OCI-M1 (cell line): ENCODE data around the gene TTLL12.
"Not testable (repeated sequence)": the region's sequence is repeated elsewhere in the genome, so short reads cannot be mapped to it uniquely, and the experiment has no call there.

Source experiments
- DNase-seq: peaks from one replicate; lab custom pipeline; 2025; lab: John Stamatoyannopoulos, UW

The TTLL12 gene

GRCh38 chr22:43154887-43155536 lies 31.9 kb downstream of the TTLL12 start:
- DNase-seq = no peak

- no peak for DNase-seq
These were observed 33.0 kb downstream of the TTLL12 start for GRCh38 chr22:43153899-43154298.

- peak; percentile 36 for DNase-seq
These were observed 34.4 kb downstream of the TTLL12 start for GRCh38 chr22:43152357-43153071.

DNA sequence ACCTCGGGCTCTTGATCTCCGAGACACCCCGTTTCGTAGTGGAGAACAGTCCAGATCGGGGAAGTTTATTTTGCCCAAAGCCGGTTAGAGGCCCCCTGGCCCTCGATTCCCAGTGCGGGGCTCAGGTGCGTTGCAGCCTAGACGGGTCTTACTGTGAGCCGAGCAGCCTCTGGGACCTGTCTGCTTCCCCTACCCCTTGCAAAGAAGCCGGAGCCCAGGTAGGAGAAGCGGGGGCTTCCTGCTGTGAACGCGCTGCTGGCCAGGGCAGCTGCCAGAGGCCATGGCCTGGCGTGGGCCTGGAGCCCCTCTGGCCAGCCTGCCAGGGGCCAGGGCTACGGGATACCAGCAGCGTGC lies 35.0 kb downstream of the TTLL12 start:
- no peak for DNase-seq

DNA sequence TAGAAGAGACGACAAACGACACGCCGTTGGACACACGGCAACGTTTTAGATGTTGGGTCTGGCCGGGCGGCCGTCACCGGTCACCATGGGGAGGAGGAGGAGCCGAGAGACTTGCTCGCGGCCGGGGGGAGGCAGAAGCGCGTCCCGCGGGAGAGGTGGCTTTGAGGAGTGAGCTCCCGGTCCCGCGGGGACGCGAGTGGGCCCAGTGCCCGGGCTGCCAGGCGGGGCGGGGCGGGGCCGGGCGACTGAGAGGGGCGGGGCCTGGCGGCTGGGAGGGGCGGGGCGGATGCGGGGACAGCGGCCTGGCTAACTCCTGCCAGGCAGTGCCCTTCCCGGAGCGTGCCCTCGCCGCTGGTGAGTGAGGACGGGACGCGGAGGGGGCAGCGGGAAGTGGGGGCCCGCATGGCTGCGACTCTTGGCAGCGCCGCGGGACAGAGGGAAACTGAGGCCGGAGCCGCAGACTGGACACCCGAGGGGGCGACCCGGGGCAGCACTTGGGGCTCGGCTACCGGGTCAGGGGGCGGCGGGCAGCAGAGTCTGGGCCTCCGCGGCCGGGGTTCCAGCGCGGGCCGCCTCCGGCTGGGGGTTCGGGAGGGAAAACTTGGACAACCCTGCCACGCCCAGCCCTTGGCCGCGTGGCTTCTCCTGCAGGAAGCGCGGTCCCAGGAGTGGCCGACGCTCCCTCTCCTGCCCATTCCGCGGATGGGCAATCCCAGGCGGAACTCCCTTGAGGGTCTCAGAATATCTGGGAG lies 35.5 kb downstream of the TTLL12 start, which contains the start of gene TSPO:
Gene TSPO (plus strand): TSS at position 309 of the 752 bp plus-strand sequence. CDS start 7,680 bp downstream, outside the sequence.
- DNase-seq = peak; percentile 43

- no peak for DNase-seq
These were observed 36.2 kb downstream of the TTLL12 start for GRCh38 chr22:43150731-43151206.

- DNase-seq = no peak
These were observed 38.4 kb downstream of the TTLL12 start for GRCh38 chr22:43148581-43148980.

GRCh38 chr22:43147821-43148220 lies 39.1 kb downstream of the TTLL12 start:
- DNase-seq = peak; percentile 12

DNA sequence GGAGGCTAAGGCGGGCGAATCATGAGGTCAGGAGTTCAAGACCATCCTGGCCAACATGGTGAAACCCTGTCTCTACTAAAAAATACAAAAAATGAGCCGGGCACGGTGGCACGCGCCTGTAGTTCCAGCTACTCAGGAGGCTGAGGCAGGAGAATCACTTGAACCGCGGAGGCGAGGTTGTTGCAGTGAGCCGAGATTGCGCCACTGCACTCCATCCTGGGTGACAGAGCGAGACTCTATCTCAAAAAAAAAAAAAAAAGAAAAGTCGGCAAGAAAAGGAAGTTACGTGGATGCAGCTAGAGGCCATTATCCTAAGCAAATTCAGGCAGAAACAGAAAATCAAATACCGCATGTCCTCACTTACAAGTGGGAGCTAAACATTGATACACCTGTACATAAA lies 40.6 kb downstream of the TTLL12 start:
- not testable (repeated sequence) for DNase-seq

DNA sequence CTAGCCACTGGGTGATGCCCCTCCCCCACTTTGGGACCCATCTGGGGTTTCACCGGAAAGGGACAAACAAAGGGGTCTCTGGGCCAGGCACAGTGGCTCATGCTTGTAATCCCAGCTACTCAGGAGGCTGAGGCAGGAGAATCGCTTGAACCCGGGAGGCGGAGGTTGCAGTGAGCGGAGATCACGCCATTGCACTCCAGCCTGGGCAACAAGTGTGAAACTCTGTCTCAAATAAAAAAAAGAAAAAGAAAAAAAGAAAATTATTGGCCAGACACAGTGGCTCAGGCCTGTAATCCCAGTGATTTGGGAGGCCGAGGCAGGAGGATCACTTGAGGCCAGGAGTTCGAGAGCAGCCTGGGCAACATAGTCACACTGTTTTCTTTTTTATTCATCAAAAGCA lies 41.6 kb downstream of the TTLL12 start:
- not testable (repeated sequence) for DNase-seq

DNA sequence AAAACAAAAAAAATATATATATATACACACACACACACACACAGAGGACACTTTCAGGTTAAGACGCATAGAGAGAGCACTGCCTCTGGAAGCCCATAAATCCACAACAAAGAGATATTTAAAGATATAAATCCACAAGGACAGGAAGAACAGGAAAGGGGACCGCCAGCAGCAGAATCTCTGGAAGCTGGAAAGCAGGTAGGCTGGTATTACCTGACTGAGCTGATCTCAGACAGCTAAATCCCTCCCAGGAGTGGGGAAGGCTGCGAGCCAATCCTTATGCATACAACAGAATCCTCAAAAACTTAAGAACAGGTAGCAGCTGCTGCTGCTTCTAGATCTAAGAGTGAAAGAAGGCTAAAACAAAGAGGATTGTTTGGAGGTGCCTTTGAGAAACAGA lies 42.0 kb downstream of the TTLL12 start:
- DNase-seq = no peak

DNA sequence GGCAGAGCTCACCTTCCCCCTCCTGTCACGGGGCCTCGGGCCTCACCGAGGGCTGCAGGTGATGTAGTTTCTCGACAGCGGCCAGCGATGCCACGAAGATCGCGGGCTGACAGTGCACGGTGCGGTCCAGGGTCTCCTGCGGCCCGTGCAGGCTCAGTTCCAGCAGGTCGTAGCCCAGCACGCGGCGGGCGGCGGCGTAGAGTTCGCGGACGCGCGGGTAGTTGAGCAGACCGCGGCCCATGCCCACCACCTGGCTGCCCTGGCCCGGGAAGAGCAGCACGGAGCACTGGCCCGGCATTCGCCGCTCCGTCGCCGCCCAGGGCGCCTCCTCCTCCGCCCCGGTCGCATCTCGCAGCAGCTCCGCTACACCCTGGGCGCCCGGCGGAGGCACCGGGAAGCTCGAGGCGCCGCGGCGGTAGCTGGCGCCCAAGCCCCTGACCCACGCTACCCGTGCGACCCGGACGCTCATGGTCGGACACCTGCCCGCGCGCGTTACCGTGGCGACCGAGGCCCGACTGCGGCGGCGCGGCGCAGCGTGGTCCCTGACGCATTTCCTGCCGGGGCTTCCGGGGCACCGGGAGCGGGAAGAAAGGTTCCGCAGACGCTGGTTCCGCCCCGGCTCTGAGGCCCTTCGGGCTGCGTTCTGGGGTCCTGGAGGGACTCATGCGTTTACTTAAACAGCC lies 43.9 kb downstream of the TTLL12 start, which contains the start of gene MCAT:
Gene MCAT (minus strand): TSS at position 519 of the 683 bp plus-strand sequence. CDS start 50 bp downstream, at position 469.
- peak; percentile 91 for DNase-seq

DNA sequence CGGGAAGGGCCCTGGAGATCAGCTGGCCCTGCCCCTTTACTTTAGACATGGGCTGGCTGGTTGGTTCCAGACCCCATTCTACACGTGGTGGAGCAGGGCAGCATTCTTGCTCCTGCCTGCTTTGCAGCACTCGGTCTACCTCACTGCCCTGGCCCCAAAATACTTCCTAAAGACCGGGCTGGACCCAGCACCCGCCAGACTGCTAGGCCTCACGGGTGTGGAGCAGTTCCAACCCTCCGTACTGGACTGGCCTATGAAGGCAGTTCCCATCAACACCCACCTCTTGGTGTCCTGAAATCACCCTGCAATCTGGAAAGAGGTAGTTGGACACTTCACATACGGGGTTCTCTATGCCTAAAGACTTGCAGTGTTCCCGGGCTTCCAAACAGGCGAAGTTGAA lies 50.1 kb downstream of the TTLL12 start:
- DNase-seq = no peak

DNA sequence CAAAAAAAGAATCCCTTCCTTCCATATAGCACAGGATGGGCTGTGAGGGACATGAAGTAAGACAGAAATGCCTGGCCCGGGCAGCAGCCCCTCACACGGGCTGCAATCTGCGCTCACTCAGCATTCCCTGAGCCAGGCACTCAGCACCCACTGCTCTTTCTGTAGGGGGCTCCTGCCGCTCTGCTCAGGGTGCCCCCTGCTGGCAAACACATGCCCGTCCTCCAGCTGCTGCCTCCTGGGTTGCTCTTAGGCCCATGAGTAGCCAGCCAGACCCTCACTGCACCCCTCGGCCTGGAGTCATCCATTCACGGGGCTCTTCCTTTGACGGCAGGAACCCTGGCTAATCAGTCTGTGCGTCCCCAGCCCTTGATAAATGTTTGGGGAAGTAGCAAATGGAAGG lies 50.7 kb downstream of the TTLL12 start:
- DNase-seq = peak; percentile 20

DNA sequence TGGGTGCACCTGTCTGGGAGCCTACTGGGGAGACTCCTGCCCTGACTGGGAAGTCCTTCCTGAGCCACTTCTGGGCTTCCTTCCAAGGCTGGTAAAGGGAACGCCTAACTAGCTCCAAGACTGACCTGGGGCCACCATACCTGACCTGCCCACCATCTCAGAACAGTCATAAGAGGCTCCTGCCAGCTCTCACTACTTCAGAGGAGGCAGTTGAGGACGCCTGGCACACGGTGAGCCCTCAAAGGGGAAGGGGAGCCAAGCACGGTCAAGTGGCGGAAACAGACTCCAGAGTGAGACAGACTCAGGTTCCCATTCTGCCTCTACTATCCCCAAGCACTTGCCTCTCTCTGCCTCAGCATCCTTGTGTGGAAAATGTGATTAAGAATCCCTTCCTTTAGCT lies 51.4 kb downstream of the TTLL12 start:
- DNase-seq = no peak

DNA sequence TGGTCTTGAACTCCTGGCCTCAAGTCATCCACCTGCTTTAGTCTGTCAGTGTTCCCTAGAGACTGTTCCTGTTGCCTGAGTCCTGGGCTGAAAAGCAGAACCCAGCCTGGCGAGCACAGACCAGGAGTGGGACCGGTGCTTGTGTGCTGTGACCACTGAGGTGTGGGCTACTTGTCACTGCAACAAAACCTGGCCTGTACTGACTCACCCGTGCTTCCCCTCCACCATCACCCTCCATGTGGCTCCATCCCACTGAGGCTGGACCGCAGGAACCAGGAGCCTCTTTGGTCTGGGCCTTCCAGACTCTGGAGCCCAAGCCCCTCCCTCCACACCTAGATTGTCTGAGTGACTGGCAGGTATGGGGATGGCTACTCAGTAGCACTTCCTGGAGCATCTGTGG lies 52.4 kb downstream of the TTLL12 start:
- DNase-seq = no peak

DNA sequence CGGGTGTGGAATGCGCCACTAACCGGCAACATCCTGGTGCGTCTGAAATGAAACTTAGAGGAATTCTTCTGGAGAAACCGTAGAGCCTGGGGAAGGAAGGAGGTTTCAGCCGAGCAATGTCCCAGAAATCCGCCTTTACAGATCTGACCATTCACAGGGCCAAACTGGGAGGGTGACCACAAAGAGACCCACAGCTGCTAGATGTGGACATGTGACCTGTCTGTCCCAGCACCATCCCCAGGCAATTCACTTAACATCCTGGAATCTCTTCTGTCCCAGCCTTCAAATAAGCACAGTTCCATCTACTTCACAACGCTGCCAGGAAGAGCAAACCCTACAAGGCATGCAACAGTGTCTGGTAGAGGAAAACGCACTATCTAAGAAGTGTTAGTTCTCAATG lies 53.5 kb downstream of the TTLL12 start:
- DNase-seq = no peak

GRCh38 chr22:43131773-43132501 lies 55.0 kb downstream of the TTLL12 start:
- no peak for DNase-seq

- DNase-seq = peak; percentile 47
These were observed 57.2 kb downstream of the TTLL12 start for GRCh38 chr22:43129426-43130425.

DNA sequence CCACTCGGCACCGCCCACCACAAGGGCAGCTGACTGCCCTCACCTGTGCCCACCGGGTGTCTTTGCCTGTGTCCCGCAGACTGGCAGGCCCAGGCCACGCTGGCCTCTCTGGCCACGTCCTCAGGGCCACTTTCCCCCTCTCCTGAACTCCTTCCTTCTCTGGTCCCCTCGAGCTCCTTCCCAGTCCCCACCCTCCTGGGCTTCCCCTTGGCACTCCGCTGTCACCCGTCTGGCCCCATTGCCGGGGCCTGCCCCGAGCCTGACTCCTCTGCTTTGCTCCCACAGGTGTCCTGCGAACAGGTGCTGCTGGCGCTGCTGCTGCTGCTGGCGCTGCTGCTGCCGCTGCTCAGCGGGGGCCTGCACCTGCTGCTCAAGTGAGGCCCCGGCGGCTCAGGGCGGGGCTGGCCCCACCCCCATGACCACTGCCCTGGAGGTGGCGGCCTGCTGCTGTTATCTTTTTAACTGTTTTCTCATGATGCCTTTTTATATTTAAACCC lies 58.0 kb downstream of the TTLL12 start:
- no peak for DNase-seq
